Left kidney (tissue), 2 donors: ENCODE results near the gene WDR43. TPM values are rescaled to one million over a fixed set of nuclear protein-coding genes. Genes with fewer than 3 reads are reported as not detected.
A peak's percentile ranks its signal among the peaks of the same experiment; 100 is the strongest.

ENCODE experiments used
- DNase-seq: peaks from one replicate; pipeline ENCODE4 v3.0.0-alpha.2; 2013
- polyA plus RNA-seq: library from polyadenylated mRNA; unstranded; fragments of 120-200 nt; gene quantifications from one replicate; pipeline ENCODE4 v1.2.1, GENCODE V29; 2013; ENCODE audit not compliant: insufficient read length

The WDR43 gene
- polyA plus RNA-seq, 1 donor = 62.6 TPM

DNA sequence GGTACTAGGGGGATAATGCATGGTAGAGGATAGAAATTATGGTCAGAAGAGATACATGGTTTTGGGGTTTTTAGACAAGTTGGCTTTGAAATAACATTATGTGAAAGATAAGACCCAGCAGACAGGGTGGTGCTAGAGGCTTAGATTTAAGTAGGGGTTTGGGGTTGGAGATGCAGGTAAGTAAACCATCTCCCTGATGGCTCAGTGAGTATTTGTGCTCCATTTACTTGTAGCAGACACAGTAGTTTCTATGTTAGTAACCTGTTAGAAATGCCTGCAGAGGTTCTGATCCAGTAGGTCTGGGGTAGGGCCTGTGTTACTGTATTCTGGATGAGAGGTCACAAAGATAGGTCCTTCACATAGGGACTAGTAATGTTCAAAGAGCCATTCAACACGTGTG lies 13.7 kb downstream of the WDR43 start:
- DNase-seq = no peak

DNA sequence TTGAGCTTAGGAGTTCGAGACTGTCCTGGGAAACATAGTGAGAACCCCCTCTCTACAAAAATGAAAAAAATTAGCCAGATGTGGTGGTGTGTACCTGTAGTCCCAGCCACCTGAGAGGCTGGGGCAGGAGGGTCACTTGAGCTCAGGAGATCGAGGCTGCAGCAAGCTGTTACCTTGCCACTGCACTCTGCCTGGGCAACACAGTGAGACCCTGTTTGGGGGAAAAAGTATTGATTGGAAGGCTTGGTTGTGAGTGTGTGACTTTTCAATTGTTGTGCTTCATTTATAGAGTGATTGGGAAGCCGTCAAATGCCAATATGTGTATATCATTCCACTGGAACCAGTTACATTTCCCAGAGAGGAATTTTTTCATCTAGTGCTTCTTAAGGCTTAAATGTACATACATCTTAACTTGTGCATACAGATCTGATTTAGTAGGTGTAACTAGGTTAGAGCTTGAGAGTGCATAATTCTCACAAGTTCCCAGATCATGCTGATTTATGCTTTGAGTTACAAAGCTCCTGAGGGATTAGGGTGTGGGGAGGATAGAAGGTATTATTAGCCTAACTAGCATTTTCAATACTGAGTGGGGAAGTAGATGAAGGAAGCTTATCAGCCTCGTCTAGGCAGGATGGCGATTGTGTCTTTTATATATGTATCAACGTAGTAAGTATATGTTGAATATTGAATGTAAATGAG lies 15.3 kb downstream of the WDR43 start:
- DNase-seq = no peak

DNA sequence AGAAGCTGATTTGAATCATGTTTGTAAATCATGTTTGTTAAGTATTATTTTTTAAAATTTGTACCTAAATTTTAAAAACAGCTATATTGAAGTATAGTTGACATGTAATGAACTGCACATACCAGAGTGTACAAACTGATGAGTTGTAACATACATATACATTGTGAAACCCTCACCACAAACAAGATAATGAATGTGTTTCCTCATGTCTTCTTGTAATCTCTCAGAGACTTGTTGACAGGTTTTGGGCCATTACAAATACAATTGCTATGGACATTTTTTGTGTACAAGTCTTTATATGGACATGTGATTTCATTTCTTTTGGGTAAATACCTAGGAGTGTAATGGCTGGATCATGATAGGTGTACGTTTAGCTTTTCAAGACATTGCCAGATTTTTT lies 21.5 kb downstream of the WDR43 start:
- DNase-seq = no peak

DNA sequence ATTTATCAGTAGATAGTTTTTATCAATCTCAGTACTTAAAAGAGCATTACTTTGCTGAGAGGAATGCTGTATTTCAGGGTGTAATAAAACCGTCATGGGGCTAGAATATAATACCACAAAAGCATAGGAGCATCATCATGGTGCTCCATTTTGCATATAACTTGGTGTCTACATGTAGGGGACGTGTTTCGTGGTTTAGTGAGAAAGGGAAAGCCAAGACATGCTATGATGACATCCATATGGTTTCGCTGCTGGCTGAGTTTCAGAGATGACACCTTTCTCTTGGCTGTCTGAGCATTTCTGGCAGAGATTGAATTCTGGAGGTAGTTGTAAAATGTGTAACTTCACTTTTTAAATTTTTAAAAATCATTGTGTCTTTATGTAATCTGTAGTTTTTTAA lies 32.4 kb downstream of the WDR43 start:
- DNase-seq = no peak

DNA sequence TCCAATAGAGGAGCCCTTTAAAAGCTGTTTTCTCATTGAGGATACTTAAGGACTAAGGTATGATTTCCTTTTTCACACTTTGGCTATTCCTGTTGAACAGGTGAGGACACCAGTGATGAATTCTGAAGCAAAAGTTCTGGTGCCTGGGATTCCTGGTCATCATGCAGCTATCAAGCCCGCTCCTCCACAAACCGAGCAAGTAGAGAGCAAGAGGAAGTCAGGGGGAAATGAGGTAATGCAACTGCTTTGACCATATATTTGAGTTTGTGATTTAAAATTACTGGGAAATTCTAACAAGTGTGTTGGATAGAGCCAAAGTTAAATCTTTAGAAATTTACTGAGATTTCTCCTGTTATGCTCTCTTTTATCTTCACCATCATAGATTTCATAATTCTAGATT lies 33.0 kb downstream of the WDR43 start:
- no peak for DNase-seq

DNA sequence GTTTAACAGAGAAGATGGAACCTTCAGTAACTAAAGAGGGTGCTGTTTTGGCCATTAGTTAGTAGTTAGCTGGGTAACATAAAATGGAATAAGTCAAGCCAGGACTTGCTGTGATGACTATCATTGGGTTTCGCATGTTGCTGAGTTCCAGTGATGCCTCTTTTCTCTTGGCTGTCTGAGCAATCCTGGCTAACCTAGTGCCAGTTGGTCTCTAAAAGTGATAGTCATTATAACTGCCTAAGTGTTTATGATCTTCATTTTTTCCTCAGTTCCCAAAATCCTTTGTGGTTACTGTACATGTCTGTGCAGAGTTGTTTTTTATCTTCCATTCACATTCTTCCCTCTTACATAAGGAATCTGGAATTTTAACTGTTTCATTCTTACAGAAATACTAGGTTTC lies 33.4 kb downstream of the WDR43 start:
- no peak for DNase-seq

DNA sequence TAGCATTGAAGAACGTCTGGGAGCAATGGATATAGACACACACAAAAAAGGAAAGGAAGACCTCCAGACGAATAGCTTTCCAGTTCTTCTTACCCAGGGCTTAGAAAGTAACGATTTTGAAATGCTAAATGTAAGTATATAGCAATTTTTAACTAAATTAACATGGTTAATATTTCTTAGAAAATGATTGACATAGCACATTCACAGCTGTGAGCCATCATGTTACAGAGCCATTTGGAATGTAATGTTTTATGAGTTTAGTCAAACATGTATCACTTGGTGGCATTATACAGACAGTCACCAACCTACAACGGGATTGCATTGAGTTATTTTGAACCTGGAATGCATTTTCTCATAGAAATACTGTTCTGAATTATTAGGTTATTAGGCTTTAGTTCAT lies 35.1 kb downstream of the WDR43 start:
- DNase-seq = no peak

DNA sequence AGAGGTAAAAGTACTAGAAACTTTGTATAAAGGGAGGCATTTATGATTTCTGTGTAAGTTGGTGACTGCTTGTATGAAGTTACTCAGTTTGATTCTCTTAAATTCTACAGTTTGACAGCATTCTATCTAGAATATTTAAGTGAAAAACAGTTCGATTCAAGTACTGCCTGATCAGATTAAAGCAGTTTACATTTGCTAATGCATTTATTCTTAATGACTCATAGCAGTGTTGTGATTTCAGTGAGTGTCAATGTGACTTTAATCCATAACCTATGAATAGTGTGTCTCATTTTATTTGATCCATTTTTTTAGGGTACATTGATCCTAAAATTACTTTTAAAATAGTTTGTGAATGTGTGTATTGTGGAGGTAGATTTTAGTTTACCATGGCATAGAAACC lies 35.7 kb downstream of the WDR43 start:
- no peak for DNase-seq

DNA sequence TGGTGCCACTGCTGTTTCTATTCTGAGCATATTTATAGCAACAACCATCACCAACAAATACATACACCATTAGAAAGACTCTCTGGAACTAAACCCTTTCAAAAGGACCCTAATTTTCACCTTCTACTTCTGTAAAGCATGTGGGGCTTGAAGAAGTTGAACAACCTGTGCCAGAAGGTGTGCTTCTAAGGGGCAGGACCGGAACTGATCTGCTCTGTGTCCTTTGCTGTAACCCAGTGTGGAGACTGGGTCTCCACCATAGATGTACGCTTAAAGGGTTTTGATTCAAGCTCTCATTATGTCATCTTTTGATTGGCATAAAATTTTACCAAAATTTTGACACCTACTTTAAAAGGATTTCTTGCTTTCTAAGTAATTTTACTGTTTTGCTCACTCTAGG lies 40.3 kb downstream of the WDR43 start:
- DNase-seq = no peak

DNA sequence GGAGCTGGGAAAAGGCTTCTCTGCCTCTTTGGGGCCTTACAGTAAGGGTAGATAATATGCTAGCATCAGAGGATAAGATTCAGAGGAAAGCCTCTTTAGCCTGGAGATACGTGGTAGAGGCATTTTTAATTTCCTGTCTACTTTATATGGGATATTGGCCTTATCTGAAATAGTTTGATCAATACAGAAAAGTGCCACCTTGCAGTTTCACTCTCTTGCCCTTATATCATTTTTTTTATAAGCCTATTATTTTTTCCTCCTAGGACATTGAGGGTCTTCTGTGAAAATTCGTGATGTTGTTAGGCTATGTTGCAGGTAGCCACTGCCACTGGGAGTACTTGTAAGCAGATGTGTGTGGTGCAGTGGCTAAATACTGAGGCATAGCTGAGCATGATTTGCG lies 46.5 kb downstream of the WDR43 start:
- no peak for DNase-seq

DNA sequence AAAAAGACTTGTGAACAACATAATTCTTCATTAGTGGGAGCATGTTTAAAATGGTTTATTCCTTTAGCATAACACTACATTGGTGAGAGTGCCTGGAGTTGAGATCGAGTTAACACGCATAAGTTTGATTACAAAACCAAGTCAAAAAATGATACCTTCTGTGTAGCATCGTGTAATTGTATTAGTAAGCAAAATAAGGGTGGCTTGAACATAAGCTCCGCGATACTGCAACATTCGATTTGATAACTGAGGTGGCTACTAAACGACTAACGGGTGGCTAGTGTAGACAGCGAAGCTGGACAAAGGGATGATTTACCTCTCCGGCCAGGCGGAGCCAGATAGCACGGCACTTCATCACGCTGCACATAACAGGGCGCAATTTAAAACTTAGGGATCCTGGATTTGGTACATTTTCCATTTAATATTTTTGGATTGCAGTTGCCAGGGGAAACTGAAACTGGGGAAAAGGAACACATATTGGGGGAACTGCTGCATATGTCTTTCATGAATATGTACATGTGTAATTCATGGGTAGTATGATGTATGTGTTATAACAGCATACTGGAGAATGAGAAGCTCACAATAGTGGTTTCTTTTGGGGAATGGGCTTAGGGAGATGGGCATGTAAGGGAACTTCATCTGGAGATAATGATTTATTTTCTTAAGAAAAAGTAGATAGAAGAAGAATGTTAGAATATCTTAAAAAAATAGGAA lies 50.2 kb downstream of the WDR43 start:
- DNase-seq = no peak

DNA sequence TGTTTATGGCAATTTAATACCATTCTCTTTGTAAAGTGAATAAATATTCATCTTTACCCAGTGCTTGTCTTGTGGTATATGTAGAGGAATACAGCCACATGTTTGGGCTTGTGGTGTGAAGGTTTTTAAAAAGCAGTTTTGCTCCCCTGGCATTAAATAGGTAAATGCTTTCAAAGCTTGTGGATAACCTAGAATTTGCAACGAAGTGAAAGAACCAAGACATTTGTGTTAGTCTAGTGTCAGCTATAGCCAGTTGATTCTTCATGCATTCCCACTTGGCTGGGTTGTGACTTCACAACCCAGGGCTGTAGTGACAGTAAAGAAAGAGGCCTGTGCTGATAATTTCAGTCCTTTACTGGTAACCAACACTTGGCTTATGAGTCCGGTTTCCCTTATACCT lies 53.7 kb downstream of the WDR43 start:
- DNase-seq = no peak

DNA sequence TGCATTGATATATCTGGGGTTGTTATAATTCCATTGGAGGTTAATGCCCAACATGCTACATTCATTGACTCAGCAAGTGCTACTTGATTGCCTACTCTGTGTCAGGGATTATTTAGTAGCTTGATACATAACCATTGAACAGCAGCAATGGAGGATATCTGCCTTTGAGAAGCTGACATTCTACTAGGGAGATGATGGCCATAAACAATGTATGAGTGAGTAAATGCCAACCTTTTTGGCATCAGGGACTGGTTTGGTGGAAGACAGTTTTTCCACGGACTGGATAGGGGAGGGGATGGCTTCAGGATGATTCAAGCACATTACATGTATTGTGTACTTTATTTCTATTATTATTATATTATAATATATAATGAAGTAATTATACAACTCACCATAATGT lies 54.7 kb downstream of the WDR43 start:
- no peak for DNase-seq

DNA sequence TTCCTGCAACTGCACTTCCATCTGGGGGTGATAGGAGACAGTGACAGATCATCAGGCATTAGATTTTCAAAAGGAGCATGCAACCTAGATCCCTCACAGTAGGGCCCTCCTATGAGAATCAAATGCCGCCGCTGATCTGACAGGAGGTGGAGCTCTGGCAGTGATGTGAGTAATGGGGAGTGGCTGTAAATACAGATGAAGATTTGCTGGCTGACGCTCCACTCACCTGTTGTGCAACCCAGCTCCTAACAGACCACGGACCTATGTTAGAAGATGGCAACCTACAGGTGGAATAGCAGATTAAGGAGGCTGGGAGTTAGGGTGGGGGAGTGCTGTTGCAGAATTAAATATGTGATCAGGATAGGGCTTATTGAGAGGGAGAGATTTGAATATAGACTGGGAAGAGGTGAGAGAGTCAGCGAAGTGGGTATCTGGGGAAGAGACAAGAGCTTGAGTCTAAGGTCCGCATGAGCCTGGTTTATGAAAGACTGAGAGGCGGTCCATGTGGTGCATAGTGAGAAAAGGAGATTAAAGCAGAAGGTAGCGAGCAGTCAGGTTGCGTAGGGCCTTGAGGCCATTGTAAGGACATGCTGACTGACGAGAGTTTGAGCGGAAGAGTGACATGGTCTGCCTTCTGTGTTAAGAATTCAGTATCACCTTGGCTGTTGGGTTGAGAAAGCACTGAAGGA lies 55.3 kb downstream of the WDR43 start:
- DNase-seq = no peak

DNA sequence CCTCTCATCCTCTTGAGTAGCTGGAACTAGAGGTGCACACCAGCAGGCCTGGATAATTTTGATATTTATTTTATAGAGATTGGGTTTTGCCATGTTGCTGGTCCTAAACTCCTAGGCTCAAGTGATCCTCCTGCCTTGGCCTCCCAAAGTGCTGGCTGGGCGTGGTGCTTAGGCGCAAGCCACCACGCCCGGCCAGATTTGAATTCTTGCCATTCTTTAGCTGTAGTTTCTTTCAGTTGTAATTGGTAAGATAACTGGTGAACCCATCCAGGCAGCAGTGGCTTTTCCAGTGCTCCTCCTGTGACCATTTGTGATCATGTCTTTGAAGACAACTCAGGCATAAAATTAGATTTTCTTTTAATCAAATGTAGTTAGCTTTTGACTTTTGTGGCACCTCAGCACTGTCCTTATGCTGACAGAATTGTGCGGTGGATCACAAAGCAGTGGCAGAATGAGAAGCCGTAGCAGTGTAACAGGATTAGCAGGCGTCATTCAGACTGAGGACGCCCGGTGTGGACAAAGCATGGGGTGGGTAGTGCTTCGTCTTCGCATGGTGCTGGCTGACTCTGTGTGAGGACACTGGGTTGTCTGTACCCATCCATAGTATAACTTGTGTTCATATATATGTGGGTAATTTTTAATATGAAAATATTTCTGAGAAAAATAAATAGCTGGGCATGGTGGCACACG lies 56.6 kb downstream of the WDR43 start:
- DNase-seq = no peak

DNA sequence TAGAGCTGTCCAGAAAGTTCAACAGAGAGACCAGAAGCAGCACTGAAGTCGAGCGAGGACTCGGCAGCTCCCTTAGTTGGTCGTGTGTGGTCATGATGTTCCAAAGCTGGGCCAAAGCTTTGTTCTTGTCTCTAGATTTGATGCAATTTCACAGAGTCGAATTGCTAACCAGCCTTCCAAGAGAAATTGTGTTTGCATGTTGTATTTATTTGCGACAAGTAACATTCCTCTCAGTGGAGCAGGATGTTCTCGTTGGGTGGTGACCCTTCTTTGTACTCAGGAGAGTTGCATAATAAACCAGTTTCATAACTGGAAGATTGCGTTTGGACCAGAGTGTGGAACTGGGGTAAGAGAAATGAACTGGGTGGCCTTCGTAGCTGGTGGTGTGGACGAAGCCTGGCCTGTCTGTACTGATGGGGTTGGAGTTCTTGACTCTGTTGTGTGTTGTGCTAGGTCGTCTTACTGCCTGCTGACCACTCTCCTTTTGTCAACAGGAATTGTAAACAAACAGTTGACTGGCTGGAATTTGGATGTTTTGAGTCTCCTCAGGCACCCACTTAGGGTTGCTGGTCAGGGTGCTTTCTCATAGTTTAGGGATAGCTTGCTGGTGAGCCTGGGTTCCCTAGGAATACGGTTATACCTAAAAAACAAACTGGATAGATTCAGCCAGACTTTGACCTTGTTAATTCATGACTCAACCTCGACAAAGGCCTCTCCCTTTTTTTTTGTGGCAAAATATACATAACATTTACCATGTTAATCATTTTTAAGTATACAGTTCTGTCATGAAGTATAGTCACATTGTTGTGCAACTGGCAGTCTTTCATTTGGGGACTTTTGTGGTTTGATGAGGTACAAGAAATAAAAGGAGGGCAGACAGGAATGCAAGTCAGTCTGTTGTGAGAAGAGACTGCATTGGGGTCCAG lies 57.7 kb downstream of the WDR43 start:
- no peak for DNase-seq

DNA sequence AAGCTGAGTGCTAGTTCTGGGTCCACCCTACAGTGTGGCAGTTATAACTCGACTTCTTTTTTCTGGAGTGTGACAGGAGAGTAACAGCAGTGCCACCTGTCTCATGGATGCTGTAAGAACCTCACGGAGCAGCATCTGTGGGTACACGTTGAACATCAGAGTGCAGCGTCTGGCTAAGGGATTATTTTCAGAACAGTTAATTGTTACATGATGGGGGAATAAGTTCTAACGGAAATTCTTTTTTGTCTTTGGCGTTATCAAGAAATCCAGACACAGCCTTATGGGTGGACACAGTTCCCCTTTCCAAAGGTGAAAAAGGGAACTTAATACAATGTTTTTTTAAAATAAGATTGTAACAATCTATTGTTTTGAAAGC lies 58.4 kb downstream of the WDR43 start:
- no peak for DNase-seq

DNA sequence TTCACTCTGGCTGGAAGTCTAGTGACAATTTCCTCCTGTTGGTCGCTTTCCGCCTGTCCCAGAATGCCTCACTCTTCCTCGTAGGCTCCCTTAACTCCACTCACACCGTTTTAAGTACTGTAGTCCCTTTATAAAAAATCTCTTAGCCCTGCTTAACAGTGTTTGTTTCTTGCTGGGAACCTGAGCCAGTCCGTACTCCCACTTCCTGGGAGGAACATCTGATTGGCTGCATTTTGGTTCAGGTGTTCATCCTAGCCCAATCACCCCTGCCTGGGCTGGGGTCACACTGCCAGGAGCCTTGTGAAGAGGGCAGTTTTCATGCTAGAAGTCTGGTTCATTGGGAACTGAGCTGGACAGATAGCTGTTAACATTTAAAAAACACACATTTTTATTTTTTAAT lies 61.0 kb downstream of the WDR43 start:
- no peak for DNase-seq

DNA sequence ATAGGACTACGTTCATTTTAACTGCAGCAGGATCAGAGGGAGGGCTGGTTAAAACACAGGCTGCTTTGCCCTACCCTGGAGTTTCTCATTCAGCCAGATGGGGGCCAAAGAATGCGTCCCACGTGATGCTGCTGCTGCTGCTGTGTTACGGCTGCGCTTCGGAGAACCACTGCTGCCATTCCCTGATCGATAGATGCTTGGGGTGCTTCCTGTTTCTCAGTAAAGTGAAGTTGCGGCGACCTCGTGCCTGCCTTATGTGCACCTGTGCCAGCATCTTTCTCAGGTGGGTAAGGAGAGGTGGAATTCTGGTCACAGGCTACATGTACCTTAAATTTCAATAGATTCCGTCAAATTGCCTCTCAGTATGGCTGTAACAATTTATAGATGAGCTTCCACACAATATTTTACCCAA lies 62.0 kb downstream of the WDR43 start:
- DNase-seq = no peak

DNA sequence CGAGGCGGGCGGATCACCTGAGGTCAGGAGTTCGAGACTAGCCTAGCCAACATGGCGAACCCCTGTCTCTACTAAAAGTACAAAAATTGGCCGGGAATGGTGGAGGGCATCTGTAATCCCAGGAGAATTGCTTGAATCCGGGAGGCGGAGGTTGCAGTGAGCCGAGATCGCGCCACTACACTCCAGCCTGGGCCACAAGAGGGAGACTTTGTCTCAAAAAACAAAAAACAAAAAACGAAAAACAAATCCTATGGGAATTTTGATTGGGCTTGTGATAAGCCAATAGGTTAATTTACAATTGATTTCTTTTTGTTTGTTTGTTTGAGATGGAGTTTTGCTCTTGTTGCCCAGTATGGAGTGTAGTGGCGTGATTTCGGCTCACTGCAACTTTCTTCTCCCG lies 62.4 kb downstream of the WDR43 start:
- DNase-seq = no peak

DNA sequence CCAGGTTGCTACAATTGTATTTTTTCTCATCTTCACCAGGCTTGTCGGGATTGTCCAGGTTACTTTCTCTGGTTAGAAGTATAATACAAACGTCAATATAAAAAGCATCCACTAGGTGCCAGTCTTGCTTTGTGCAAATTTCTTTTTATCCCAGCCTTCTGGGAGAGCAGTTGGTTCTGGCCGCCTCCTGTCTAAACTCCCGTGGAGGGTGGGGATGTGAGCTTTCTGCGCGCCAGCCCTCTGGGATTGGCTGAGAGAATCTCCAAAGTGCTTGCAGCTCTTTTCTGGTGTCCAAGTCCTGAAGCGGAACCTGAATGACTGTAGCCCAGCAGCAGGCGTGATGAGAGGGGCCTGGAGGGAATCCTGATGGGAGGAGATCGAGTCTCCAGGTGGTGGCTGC lies 64.2 kb downstream of the WDR43 start:
- peak; percentile 79 for DNase-seq

DNA sequence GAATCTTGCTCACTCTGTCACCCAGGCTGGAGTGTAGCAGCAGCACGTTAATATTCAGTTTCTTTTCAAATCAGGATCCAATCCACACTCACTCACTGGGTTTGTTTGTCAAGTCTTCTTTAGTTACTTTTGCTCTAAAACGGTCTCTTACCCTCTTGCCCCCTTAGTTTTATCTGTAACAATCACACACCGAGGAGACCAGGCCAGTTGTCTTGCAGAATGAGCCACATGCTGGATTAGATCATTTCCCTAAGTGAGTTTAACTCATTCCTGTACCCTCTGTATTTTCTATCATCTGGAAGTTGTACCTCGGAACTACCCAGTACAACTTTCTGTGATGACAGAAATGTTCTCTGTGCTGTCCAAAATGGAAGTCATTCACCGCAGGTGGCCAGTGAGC lies 65.9 kb downstream of the WDR43 start:
- DNase-seq = no peak
